Keratinocyte (primary cell): ENCODE data around the gene ZNF511. TPM values are rescaled to one million over a fixed set of nuclear protein-coding genes. Genes with fewer than 3 reads are reported as not detected.

Experiments
- DNase-seq: peaks from one replicate; pipeline ENCODE4 v3.0.0-alpha.2; 2011; ENCODE audit warnings: low read depth, missing footprints, low spot score
- FAIRE-seq: peaks from 2 replicates; lab custom pipeline; 2011; peaks lifted over from hg19 to GRCh38; lab: Jason Lieb, UNC
- H2AFZ ChIP-seq: 2 replicates; pipeline ENCODE4 v1.6.0; 2012; ENCODE audit warnings: low read length, control low read depth, inconsistent platforms; ENCODE audit not compliant: control insufficient read depth
- H3K27ac ChIP-seq: 2 replicates; pipeline ENCODE4 v1.5.1; 2011; ENCODE audit warnings: low read length; ENCODE audit not compliant: control insufficient read depth, insufficient read depth
- H3K27me3 ChIP-seq: 3 replicates; pipeline ENCODE4 v1.6.0; 2011; ENCODE audit warnings: low read length; ENCODE audit not compliant: control insufficient read depth, insufficient read depth; ENCODE audit errors: extremely low read depth
- H3K36me3 ChIP-seq, 2 experiments: 2 replicates in 1 of 2; 3 replicates in 1 of 2; pipeline ENCODE4 v1.5.1; 2011; ENCODE audit warnings: low read length in 2 of 2, mild to moderate bottlenecking in 1 of 2; ENCODE audit not compliant: control insufficient read depth in 2 of 2, insufficient read depth in 2 of 2; ENCODE audit errors: extremely low read depth in 1 of 2
- H3K4me1 ChIP-seq: 3 replicates; pipeline ENCODE4 v1.5.1; 2011; ENCODE audit warnings: low read length; ENCODE audit not compliant: control insufficient read depth, insufficient read depth; ENCODE audit errors: extremely low read depth
- H3K4me2 ChIP-seq: 3 replicates; pipeline ENCODE4 v1.6.0; 2011; ENCODE audit warnings: low read depth, low read length; ENCODE audit not compliant: control insufficient read depth, insufficient read depth; ENCODE audit errors: extremely low read depth
- H3K4me3 ChIP-seq, 3 experiments: fragments of 200-600 bp in 1 of 3; sonication (generic) in 1 of 3; 2 replicates in 2 of 3; 3 replicates in 1 of 3; pipeline ENCODE4 v1.5.1; 2011 to 2016; ENCODE audit warnings: low read length in 3 of 3, mild to moderate bottlenecking in 3 of 3, control low read depth in 2 of 3, inconsistent platforms in 1 of 3, low read depth in 1 of 3, mixed read lengths in 1 of 3, mixed run types in 1 of 3, moderate library complexity in 1 of 3; ENCODE audit not compliant: control insufficient read depth in 2 of 3, insufficient read depth in 2 of 3; ENCODE audit errors: extremely low read depth in 1 of 3
- H3K79me2 ChIP-seq: 2 replicates; pipeline ENCODE4 v1.6.0; 2012; ENCODE audit warnings: low read length; ENCODE audit not compliant: control insufficient read depth, insufficient read depth
- H3K9ac ChIP-seq: 3 replicates; pipeline ENCODE4 v1.6.0; 2011; ENCODE audit warnings: low read length; ENCODE audit not compliant: control insufficient read depth, insufficient read depth; ENCODE audit errors: extremely low read depth
- H3K9me1 ChIP-seq: 3 replicates; pipeline ENCODE4 v1.6.0; 2011; ENCODE audit warnings: low read length; ENCODE audit not compliant: control insufficient read depth, insufficient read depth; ENCODE audit errors: extremely low read depth
- H3K9me3 ChIP-seq: 2 replicates; pipeline ENCODE4 v1.5.1; 2012; ENCODE audit warnings: low read depth, low read length; ENCODE audit not compliant: control insufficient read depth
- H4K20me1 ChIP-seq: 3 replicates; pipeline ENCODE4 v1.6.0; 2011; ENCODE audit warnings: low read length; ENCODE audit not compliant: control insufficient read depth, insufficient read depth; ENCODE audit errors: extremely low read depth
- CTCF ChIP-seq, 3 experiments: IDR thresholded peaks in 1 of 3; conservative IDR thresholded peaks in 1 of 3; optimal IDR thresholded peaks in 1 of 3; 2 replicates in 2 of 3; 3 replicates in 1 of 3; pipeline versions ENCODE3 to v1.5.1; 2011; ENCODE audit warnings: low read length in 3 of 3, mild to moderate bottlenecking in 3 of 3, moderate library complexity in 2 of 3, control low read depth in 1 of 3, inconsistent platforms in 1 of 3; ENCODE audit not compliant: insufficient read depth in 2 of 3; ENCODE audit errors: extremely low read depth in 1 of 3
- EZH2 ChIP-seq: IDR thresholded peaks from one replicate; pipeline ENCODE4 v1.6.1; 2012; ENCODE audit warnings: inconsistent platforms, mild to moderate bottlenecking, low read length, moderate library complexity
- dilution Hi-C: fragments of 300-500 bp; cut with MboI; formaldehyde crosslinking; loops from one replicate; pipeline ENCODE4 v1.7.0; 2020; ENCODE audit warnings: low sequenced_read_pairs; ENCODE audit not compliant: extremely low pct_ligation_motif_present
- polyA plus RNA-seq, 5 experiments: library from polyadenylated mRNA; depleted of rRNA in 3 of 5; stranded (reverse) in 3 of 5; stranded (forward) in 1 of 5; unstranded in 1 of 5; fragments of >200 nt; gene quantifications; 1 replicate in 1 of 5; 2 replicates in 3 of 5; 3 replicates in 1 of 5; pipeline versions ENCODE4 v1.2.1 to v1.2.3, GENCODE V29; 2011 to 2012; ENCODE audit warnings: missing spikeins in 2 of 5, low read depth in 1 of 5, low replicate concordance in 1 of 5

The ZNF511 gene
- polyA plus RNA-seq, 1 donor (not counting 4 experiments of a cell fraction or from before 2014, with no cell fraction given), result 20.2 TPM

- FAIRE-seq, result no peak
Measured at GRCh38 chr10:133339708-133340380, 31.1 kb downstream of the ZNF511 start.

GRCh38 chr10:133341983-133342382, 33.3 kb downstream of the ZNF511 start:
- Histone ChIP-seq H3K4me3 (no peak overlapping the region), H4K20me1 (no peaks in the 10 kb centered on the region), H3K27ac (no peak overlapping the region), H3K27me3 (peaks cover 15% of the 10 kb centered on the region), H3K36me3 (no peaks in the 10 kb centered on the region), H3K9me1 (no peaks in the 10 kb centered on the region), H3K4me2 (no peak overlapping the region), H3K4me1 (no peaks in the 10 kb centered on the region), H3K79me2 (no peaks in the 10 kb centered on the region), H3K9ac (no peak overlapping the region), H3K9me3 (no peaks in the 10 kb centered on the region), H2AFZ (no peak overlapping the region)
- dilution Hi-C loops, result no loop called here
- DNase-seq, result no peak
- no peak for FAIRE-seq
- TF ChIP-seq EZH2 (no peak), CTCF (optimal IDR thresholded peaks at IDR 0.05 in 1 of 3, IDR thresholded peaks at IDR 0.05 in 1 of 3, conservative IDR thresholded peaks at IDR 0.05 in 1 of 3; ENCODE audit: extremely low read depth in 1 of 3, insufficient read depth in 2 of 3, low read length in 3 of 3) (no peak)

More at GRCh38 chr10:133339708-133340380, 31.1 kb downstream of the ZNF511 start:
- TF ChIP-seq EZH2 (no peak), CTCF (optimal IDR thresholded peaks at IDR 0.05 in 1 of 3, IDR thresholded peaks at IDR 0.05 in 1 of 3, conservative IDR thresholded peaks at IDR 0.05 in 1 of 3; ENCODE audit: extremely low read depth in 1 of 3, insufficient read depth in 2 of 3, low read length in 3 of 3) (no peak)
- no peaks in the 10 kb centered on the region for H3K4me1 ChIP-seq
- H3K36me3 ChIP-seq, result no peaks in the 10 kb centered on the region
- no peaks in the 10 kb centered on the region for H3K79me2 ChIP-seq
- no peak overlapping the region for H3K27ac ChIP-seq
- no peaks in the 10 kb centered on the region for H3K9me1 ChIP-seq
- dilution Hi-C loops, result no loop called here
- H2AFZ ChIP-seq, result no peak overlapping the region
- H4K20me1 ChIP-seq, result no peaks in the 10 kb centered on the region
- H3K4me2 ChIP-seq, result no peak overlapping the region
- H3K27me3 ChIP-seq, result peaks cover 36% of the 10 kb centered on the region
- no peak overlapping the region for H3K9ac ChIP-seq
- DNase-seq, result no peak
- H3K4me3 ChIP-seq, result no peak overlapping the region
- no peaks in the 10 kb centered on the region for H3K9me3 ChIP-seq
